ENCODE measurements around the gene ARHGAP8.

Gene ARHGAP8

DNA sequence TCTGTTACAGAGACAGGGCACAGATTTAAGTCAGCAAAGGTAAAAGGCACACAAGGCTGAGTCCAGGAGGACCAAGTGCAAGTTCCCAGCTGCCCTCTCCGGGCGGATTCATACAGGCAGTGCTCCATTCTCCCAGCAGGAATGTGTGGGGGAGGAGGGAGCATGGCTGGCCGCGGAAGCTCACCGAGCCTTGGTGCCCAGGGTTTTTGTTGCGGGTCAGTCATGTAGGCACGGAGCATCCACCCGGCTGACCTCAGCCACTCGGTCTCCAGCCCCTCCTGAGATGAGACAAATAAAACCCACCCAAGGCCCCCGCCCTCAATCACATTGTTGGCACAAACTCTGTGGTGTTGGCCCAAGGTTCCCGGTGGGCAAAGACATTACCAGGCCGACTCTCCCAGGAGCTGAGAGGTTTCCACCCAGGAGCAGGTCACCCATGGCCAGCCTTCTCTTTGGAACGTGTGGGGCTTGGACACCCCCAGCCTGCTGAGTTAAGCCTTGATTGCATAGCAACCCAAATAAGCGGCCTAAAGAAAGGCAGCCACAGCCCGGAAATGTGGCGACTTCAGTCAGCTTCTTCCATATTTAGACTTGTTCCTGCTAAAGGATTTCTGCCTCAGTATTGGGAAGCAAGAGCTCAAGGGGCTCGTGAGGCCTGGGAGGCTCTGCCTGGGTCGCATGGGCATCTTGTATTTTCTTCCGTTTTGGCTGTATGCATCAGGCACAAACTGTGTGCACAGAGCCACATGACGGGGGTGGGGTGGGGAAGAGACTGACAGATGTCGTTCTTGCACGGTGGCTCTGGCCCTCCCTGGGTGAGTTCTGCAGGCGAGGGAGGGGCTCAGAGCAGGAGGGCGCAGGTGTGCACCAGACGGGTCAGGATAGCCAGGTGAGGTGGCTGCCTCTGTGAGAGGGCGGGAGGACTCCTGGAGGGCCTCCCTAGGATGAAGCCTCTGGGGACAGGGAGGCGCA lies 63.0 kb downstream of the ARHGAP8 start:
- Histone ChIP-seq H3K36me3 (replicated peaks in 1 of 2; ENCODE audit: control insufficient read depth in 2 of 2, insufficient read depth in 2 of 2, low read length in 2 of 2) (no peaks in the 10 kb centered on the region), H3K4me1 (ENCODE audit: control insufficient read depth in 2 of 2, insufficient read depth in 1 of 2, low read depth in 1 of 2, low read length in 2 of 2) (peaks cover 0 to 10% of the 10 kb centered on the region in 2 donors), H3K9me3 (replicated peaks in 1 of 2; ENCODE audit: control insufficient read depth in 2 of 2, insufficient read depth in 1 of 2, low read depth in 1 of 2, low read length in 2 of 2) (peaks cover 0 to 6% of the 10 kb centered on the region in 2 donors), H2AFZ (ENCODE audit: low read length) (peak overlapping the region; percentile 45), H3K79me1 (ENCODE audit: low read depth, low read length) (no peaks in the 10 kb centered on the region), H3K4me2 (ENCODE audit: insufficient read depth, low read length, poor library complexity, severe bottlenecking) (no peak overlapping the region), H2BK12ac (ENCODE audit: low read length) (peak overlapping the region; percentile 67), H3K4ac (ENCODE audit: low read length) (no peak overlapping the region), H2BK120ac (ENCODE audit: low read depth, low read length) (no peak overlapping the region), H4K91ac (ENCODE audit: low read depth, low read length, poor library complexity) (peak overlapping the region; percentile 67), H3K27me3 (ENCODE audit: control insufficient read depth in 3 of 3, insufficient read depth in 3 of 3, low read depth in 1 of 3, low read length in 3 of 3) (no peaks in the 10 kb centered on the region), H3K27ac (replicated peaks; ENCODE audit: low read length) (no peak overlapping the region), H3K18ac (ENCODE audit: low read length) (peak overlapping the region; percentile 73), H3K14ac (ENCODE audit: low read length) (peak overlapping the region; percentile 77), H2BK5ac (ENCODE audit: low read length) (peak overlapping the region; percentile 17), H2BK15ac (ENCODE audit: low read length) (peak overlapping the region; percentile 86), H3K4me3 (ENCODE audit: low read length in 2 of 2) (no peak overlapping the region), H3K23ac (ENCODE audit: low read depth, low read length, poor library complexity) (peak overlapping the region; percentile 87), H2AK5ac (ENCODE audit: low read depth, low read length) (peak overlapping the region; percentile 54), H3K9ac (ENCODE audit: low read depth, low read length, poor library complexity) (no peak overlapping the region), H4K8ac (ENCODE audit: low read depth, low read length) (no peak overlapping the region)
- no peak for DNase-seq (ENCODE audit: low spot score)
- no CpG with 5 or more reads among the region's 27 CpGs for WGBS, 2 donors (ENCODE audit: extremely low coverage in 2 of 2, insufficient read length in 2 of 2, insufficient replicate concordance in 1 of 2)

DNA sequence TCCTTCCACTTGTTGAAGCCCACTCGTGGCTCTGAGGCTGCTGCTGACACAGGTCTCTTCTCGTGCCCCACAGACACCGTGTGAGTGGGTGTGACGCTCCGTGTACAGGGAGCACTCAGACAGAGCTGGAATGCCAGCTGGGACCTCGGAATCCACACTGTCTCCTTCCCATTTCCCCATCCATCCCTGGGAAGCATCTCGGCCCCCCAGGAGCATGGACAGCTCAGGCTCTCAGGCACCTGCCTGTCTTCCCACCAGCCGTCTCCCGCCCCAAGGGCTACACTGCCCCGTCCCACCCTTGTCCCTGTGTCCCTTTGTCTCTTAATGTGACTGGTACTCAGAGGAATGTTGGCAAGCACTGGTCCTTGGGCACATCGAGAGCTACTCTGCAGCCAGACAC lies 63.8 kb downstream of the ARHGAP8 start:
- Histone ChIP-seq H2BK120ac (ENCODE audit: low read depth, low read length) (no peak overlapping the region), H2BK5ac (ENCODE audit: low read length) (peak overlapping the region; percentile 10), H3K4me2 (ENCODE audit: insufficient read depth, low read length, poor library complexity, severe bottlenecking) (no peak overlapping the region), H3K9ac (ENCODE audit: low read depth, low read length, poor library complexity) (no peak overlapping the region), H3K79me1 (ENCODE audit: low read depth, low read length) (no peaks in the 10 kb centered on the region), H4K8ac (ENCODE audit: low read depth, low read length) (no peak overlapping the region), H2BK12ac (ENCODE audit: low read length) (no peak overlapping the region), H3K27me3 (ENCODE audit: control insufficient read depth in 3 of 3, insufficient read depth in 3 of 3, low read depth in 1 of 3, low read length in 3 of 3) (no peaks in the 10 kb centered on the region), H2AFZ (ENCODE audit: low read length) (no peak overlapping the region), H3K14ac (ENCODE audit: low read length) (no peak overlapping the region), H2BK15ac (ENCODE audit: low read length) (peak overlapping the region; percentile 86), H3K4ac (ENCODE audit: low read length) (no peak overlapping the region), H3K18ac (ENCODE audit: low read length) (no peak overlapping the region), H2AK5ac (ENCODE audit: low read depth, low read length) (peak overlapping the region; percentile 23), H3K4me3 (ENCODE audit: low read length in 2 of 2) (no peak overlapping the region), H3K23ac (ENCODE audit: low read depth, low read length, poor library complexity) (peak overlapping the region; percentile 87), H3K9me3 (replicated peaks in 1 of 2; ENCODE audit: control insufficient read depth in 2 of 2, insufficient read depth in 1 of 2, low read depth in 1 of 2, low read length in 2 of 2) (peaks cover 0 to 6% of the 10 kb centered on the region in 2 donors), H3K27ac (replicated peaks; ENCODE audit: low read length) (no peak overlapping the region), H3K4me1 (ENCODE audit: control insufficient read depth in 2 of 2, insufficient read depth in 1 of 2, low read depth in 1 of 2, low read length in 2 of 2) (peaks cover 0 to 10% of the 10 kb centered on the region in 2 donors), H3K36me3 (replicated peaks in 1 of 2; ENCODE audit: control insufficient read depth in 2 of 2, insufficient read depth in 2 of 2, low read length in 2 of 2) (no peaks in the 10 kb centered on the region), H4K91ac (ENCODE audit: low read depth, low read length, poor library complexity) (no peak overlapping the region)
- DNase-seq (ENCODE audit: low spot score): no peak
- WGBS, 2 donors (ENCODE audit: extremely low coverage in 2 of 2, insufficient read length in 2 of 2, insufficient replicate concordance in 1 of 2): no CpG with 5 or more reads among the region's 11 CpGs

DNA sequence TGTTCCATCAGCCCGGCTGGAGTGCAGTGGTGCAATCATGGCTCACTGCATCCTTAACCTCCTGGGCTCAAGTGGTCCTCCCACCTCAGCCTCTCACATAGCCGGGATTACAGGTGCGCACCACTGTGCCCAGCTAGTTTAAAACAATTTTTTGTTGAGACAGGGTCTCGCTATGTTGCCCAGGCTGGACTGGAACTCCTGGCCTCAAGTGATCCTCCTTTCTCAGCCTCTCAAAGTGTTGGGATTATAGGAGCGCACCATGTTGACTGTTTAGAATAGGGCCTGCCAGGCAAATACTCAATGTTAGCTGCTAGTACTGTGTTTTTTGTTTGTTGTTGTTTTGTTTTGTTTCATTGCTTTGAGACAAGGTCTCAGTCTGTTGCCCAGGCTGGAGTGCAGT lies 66.4 kb downstream of the ARHGAP8 start:
- H2BK12ac ChIP-seq (ENCODE audit: low read length): no peak overlapping the region
- H2BK5ac ChIP-seq (ENCODE audit: low read length): no peak overlapping the region
- no peaks in the 10 kb centered on the region for H3K36me3 ChIP-seq (replicated peaks in 1 of 2; ENCODE audit: control insufficient read depth in 2 of 2, insufficient read depth in 2 of 2, low read length in 2 of 2)
- no CpG with 5 or more reads among the region's 5 CpGs for WGBS, 2 donors (ENCODE audit: extremely low coverage in 2 of 2, insufficient read length in 2 of 2, insufficient replicate concordance in 1 of 2)
- H2AK5ac ChIP-seq (ENCODE audit: low read depth, low read length): no peak overlapping the region
- H3K18ac ChIP-seq (ENCODE audit: low read length): no peak overlapping the region
- no peak overlapping the region for H2AFZ ChIP-seq (ENCODE audit: low read length)
- H3K79me1 ChIP-seq (ENCODE audit: low read depth, low read length): no peaks in the 10 kb centered on the region
- H3K4me3 ChIP-seq (ENCODE audit: low read length in 2 of 2): no peak overlapping the region
- no peak overlapping the region for H4K91ac ChIP-seq (ENCODE audit: low read depth, low read length, poor library complexity)
- DNase-seq (ENCODE audit: low spot score): no peak
- no peak overlapping the region for H3K14ac ChIP-seq (ENCODE audit: low read length)
- H4K8ac ChIP-seq (ENCODE audit: low read depth, low read length): no peak overlapping the region
- H3K4ac ChIP-seq (ENCODE audit: low read length): no peak overlapping the region
- H2BK15ac ChIP-seq (ENCODE audit: low read length): no peak overlapping the region
- H3K4me2 ChIP-seq (ENCODE audit: insufficient read depth, low read length, poor library complexity, severe bottlenecking): no peak overlapping the region
- H2BK120ac ChIP-seq (ENCODE audit: low read depth, low read length): no peak overlapping the region
- peaks cover 0 to 10% of the 10 kb centered on the region in 2 donors for H3K4me1 ChIP-seq (ENCODE audit: control insufficient read depth in 2 of 2, insufficient read depth in 1 of 2, low read depth in 1 of 2, low read length in 2 of 2)
- peaks cover 0 to 11% (median 0%) of the 10 kb centered on the region in 3 experiments for H3K27me3 ChIP-seq (ENCODE audit: control insufficient read depth in 3 of 3, insufficient read depth in 3 of 3, low read depth in 1 of 3, low read length in 3 of 3)
- H3K27ac ChIP-seq (replicated peaks; ENCODE audit: low read length): no peak overlapping the region
- H3K23ac ChIP-seq (ENCODE audit: low read depth, low read length, poor library complexity): no peak overlapping the region
- no peak overlapping the region for H3K9ac ChIP-seq (ENCODE audit: low read depth, low read length, poor library complexity)
- H3K9me3 ChIP-seq (replicated peaks in 1 of 2; ENCODE audit: control insufficient read depth in 2 of 2, insufficient read depth in 1 of 2, low read depth in 1 of 2, low read length in 2 of 2): peaks cover 0 to 1% of the 10 kb centered on the region in 2 donors

DNA sequence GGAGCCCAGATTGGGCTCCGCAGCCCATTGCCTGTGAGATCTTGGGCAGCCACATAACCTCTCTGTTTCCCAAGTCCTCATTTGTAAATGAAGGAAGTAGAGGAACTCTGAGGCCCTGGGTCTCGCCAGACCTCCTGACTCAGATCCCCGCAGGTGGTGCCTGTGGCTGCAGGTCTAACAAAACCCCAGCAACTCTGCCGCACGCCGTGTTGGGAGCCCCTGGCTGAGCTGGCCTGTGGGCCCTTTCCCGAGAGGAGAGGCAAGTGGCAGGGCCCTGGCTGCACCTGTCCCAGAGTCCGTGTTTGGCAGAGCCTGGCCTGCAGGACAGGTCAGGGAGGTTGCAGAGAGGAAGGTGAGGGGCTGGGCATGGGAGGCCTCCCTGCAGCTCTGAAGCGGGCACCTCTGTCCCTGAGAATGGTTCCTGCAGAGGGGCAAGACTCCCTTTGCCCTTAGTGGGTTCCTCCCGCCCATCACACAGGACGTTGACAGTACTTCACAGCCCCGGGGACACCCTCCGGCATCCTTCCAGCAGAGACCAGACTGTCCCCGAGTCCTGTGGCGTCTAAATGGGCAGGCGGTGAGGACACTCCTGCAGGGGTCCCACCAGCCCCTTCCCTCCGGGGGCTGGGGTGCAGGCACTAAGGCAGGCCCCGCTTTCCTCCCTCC lies 67.7 kb downstream of the ARHGAP8 start:
- Histone ChIP-seq H2BK12ac (ENCODE audit: low read length) (peak overlapping the region; percentile 4), H2AK5ac (ENCODE audit: low read depth, low read length) (peak overlapping the region; percentile 53), H3K14ac (ENCODE audit: low read length) (no peak overlapping the region), H3K4me3 (ENCODE audit: low read length in 2 of 2) (peak overlapping the region in 1 of 2 donors; percentile 40), H3K9ac (ENCODE audit: low read depth, low read length, poor library complexity) (no peak overlapping the region), H4K8ac (ENCODE audit: low read depth, low read length) (no peak overlapping the region), H2BK120ac (ENCODE audit: low read depth, low read length) (no peak overlapping the region), H3K18ac (ENCODE audit: low read length) (peak overlapping the region; percentile 85), H4K91ac (ENCODE audit: low read depth, low read length, poor library complexity) (no peak overlapping the region), H3K4me1 (ENCODE audit: control insufficient read depth in 2 of 2, insufficient read depth in 1 of 2, low read depth in 1 of 2, low read length in 2 of 2) (peaks cover 0 to 7% of the 10 kb centered on the region in 2 donors), H3K9me3 (replicated peaks in 1 of 2; ENCODE audit: control insufficient read depth in 2 of 2, insufficient read depth in 1 of 2, low read depth in 1 of 2, low read length in 2 of 2) (peaks cover 0 to 1% of the 10 kb centered on the region in 2 donors), H3K27ac (replicated peaks; ENCODE audit: low read length) (no peak overlapping the region), H2BK15ac (ENCODE audit: low read length) (peak overlapping the region; percentile 96), H3K4me2 (ENCODE audit: insufficient read depth, low read length, poor library complexity, severe bottlenecking) (no peak overlapping the region), H3K79me1 (ENCODE audit: low read depth, low read length) (peaks cover 2% of the 10 kb centered on the region), H2AFZ (ENCODE audit: low read length) (no peak overlapping the region), H3K23ac (ENCODE audit: low read depth, low read length, poor library complexity) (no peak overlapping the region), H3K27me3 (ENCODE audit: control insufficient read depth in 3 of 3, insufficient read depth in 3 of 3, low read depth in 1 of 3, low read length in 3 of 3) (peaks cover 0 to 11% (median 0%) of the 10 kb centered on the region in 3 experiments), H3K4ac (ENCODE audit: low read length) (no peak overlapping the region), H3K36me3 (replicated peaks in 1 of 2; ENCODE audit: control insufficient read depth in 2 of 2, insufficient read depth in 2 of 2, low read length in 2 of 2) (no peaks in the 10 kb centered on the region), H2BK5ac (ENCODE audit: low read length) (no peak overlapping the region)
- no CpG with 5 or more reads among the region's 18 CpGs for WGBS, 2 donors (ENCODE audit: extremely low coverage in 2 of 2, insufficient read length in 2 of 2, insufficient replicate concordance in 1 of 2)
- no peak for DNase-seq (ENCODE audit: low spot score)

All from neuronal stem cell (in vitro differentiated cells).